Measurements from ENCODE around the gene NKAPL. TPM values are rescaled to one million over a fixed set of nuclear protein-coding genes. Genes with fewer than 3 reads are reported as not detected.
A peak's percentile ranks its signal among the peaks of the same experiment; 100 is the strongest.

NKAPL gene
- total RNA-seq, 4 donors from 2014 or later = 3.1 to 6.6 (median 4.4) TPM

- ATAC-seq = peak; percentile 90
- Histone ChIP-seq H3K27me3 (no peaks in the 10 kb centered on the region), H3K36me3 (peaks cover 0 to 44% of the 10 kb centered on the region in 2 donors), H3K4me1 (peaks cover 0 to 21% (median 2%) of the 10 kb centered on the region in 3 donors), H3K9me3 (no peaks in the 10 kb centered on the region), H3K27ac (peak within 1 kb of the TSS in 3 of 4 donors; percentile 75 to 78 (median 77)), H3K4me3 (peak within 1 kb of the TSS; percentile 71 to 85)
- TF ChIP-seq CTCF (IDR thresholded peaks at IDR 0.05) (peak in 1 of 4 experiments; percentile 20), POLR2AphosphoS5 (IDR thresholded peaks at IDR 0.05) (peak; percentile 59), POLR2A (IDR thresholded peaks at IDR 0.05) (peak; percentile 32 to 39), EP300 (IDR thresholded peaks at IDR 0.05) (no peak)
- 0 to 5% methylated on average over 2 to 3 of the region's 50 CpGs for WGBS, 2 donors (ENCODE audit: low coverage in 1 of 2)
Observed at GRCh38 chr6:28281288-28282064, 22.4 kb downstream of the NKAPL start, which contains the start of gene PGBD1. Gene PGBD1 (plus strand): TSS chr6:28281572. CDS start chr6:28283814, 2,242 bp downstream.

- Histone ChIP-seq H3K4me3 (no peak overlapping the region), H3K27ac (no peak overlapping the region), H3K27me3 (no peaks in the 10 kb centered on the region), H3K4me1 (peaks cover 0 to 21% (median 2%) of the 10 kb centered on the region in 3 donors), H3K36me3 (peaks cover 0 to 47% of the 10 kb centered on the region in 2 donors), H3K9me3 (no peaks in the 10 kb centered on the region)
- 100% methylated on average over 2 of the region's 2 CpGs for WGBS, 2 donors (ENCODE audit: low coverage in 1 of 2)
- no peak for TF ChIP-seq POLR2A (IDR thresholded peaks at IDR 0.05)
- TF ChIP-seq EP300 (IDR thresholded peaks at IDR 0.05) = no peak
- no peak for TF ChIP-seq POLR2AphosphoS5 (IDR thresholded peaks at IDR 0.05)
- TF ChIP-seq CTCF (IDR thresholded peaks at IDR 0.05) = no peak
- ATAC-seq = no peak
Observed at GRCh38 chr6:28282926-28283325, 23.8 kb downstream of the NKAPL start.

DNA sequence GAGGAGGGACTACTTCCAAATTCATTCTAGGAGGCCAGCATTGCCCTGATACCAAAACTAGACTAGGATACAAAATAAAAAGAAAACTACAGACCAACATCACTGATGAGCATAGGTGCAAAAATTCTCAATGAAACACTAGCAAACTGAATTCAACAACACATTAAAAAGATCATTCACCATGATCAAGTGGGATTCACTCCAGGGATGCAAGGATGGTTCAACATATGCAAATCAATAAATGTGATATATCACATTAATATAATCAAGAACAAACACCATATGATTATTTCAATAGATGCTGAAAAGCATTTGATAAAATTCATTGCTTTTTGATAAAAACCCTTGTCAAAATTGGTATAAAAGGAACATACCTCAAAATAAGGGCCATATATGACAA is 32.5 kb downstream of the NKAPL start:
- Histone ChIP-seq H3K27me3 (no peaks in the 10 kb centered on the region), H3K27ac (no peak overlapping the region), H3K4me3 (no peak overlapping the region), H3K9me3 (no peaks in the 10 kb centered on the region), H3K36me3 (peaks cover 0 to 72% of the 10 kb centered on the region in 2 donors), H3K4me1 (no peaks in the 10 kb centered on the region)
- TF ChIP-seq POLR2AphosphoS5 (IDR thresholded peaks at IDR 0.05) = no peak
- no peak for TF ChIP-seq POLR2A (IDR thresholded peaks at IDR 0.05)
- TF ChIP-seq EP300 (IDR thresholded peaks at IDR 0.05) = no peak
- TF ChIP-seq CTCF (IDR thresholded peaks at IDR 0.05) = no peak
- no peak for ATAC-seq

GRCh38 chr6:28295326-28295725 is 36.2 kb downstream of the NKAPL start:
- Histone ChIP-seq H3K9me3 (no peaks in the 10 kb centered on the region), H3K4me1 (no peaks in the 10 kb centered on the region), H3K36me3 (peaks cover 0 to 70% of the 10 kb centered on the region in 2 donors), H3K27me3 (no peaks in the 10 kb centered on the region), H3K27ac (no peak overlapping the region), H3K4me3 (no peak overlapping the region)
- no peak for ATAC-seq
- TF ChIP-seq CTCF (IDR thresholded peaks at IDR 0.05) (no peak), POLR2AphosphoS5 (IDR thresholded peaks at IDR 0.05) (no peak), POLR2A (IDR thresholded peaks at IDR 0.05) (no peak), EP300 (IDR thresholded peaks at IDR 0.05) (no peak)
- WGBS, 2 donors (ENCODE audit: low coverage in 1 of 2) = 80 to 89% methylated on average over 5 of the region's 5 CpGs
